Keratinocyte (primary cell): ENCODE data around the gene ATG4B. TPM values are rescaled to one million over a fixed set of nuclear protein-coding genes. Genes with fewer than 3 reads are reported as not detected.
"Not testable (repeated sequence)": the region's sequence is repeated elsewhere in the genome, so short reads cannot be mapped to it uniquely, and the experiment has no call there.

ENCODE experiments used
- DNase-seq: peaks from one replicate; pipeline ENCODE4 v3.0.0-alpha.2; 2011; ENCODE audit warnings: low read depth, missing footprints, low spot score
- FAIRE-seq: peaks from 2 replicates; lab custom pipeline; 2011; peaks lifted over from hg19 to GRCh38; lab: Jason Lieb, UNC
- H2AFZ ChIP-seq: 2 replicates; pipeline ENCODE4 v1.6.0; 2012; ENCODE audit warnings: low read length, control low read depth, inconsistent platforms; ENCODE audit not compliant: control insufficient read depth
- H3K27ac ChIP-seq: 2 replicates; pipeline ENCODE4 v1.5.1; 2011; ENCODE audit warnings: low read length; ENCODE audit not compliant: control insufficient read depth, insufficient read depth
- H3K27me3 ChIP-seq: 3 replicates; pipeline ENCODE4 v1.6.0; 2011; ENCODE audit warnings: low read length; ENCODE audit not compliant: control insufficient read depth, insufficient read depth; ENCODE audit errors: extremely low read depth
- H3K36me3 ChIP-seq, 2 experiments: 2 replicates in 1 of 2; 3 replicates in 1 of 2; pipeline ENCODE4 v1.5.1; 2011; ENCODE audit warnings: low read length in 2 of 2, mild to moderate bottlenecking in 1 of 2; ENCODE audit not compliant: control insufficient read depth in 2 of 2, insufficient read depth in 2 of 2; ENCODE audit errors: extremely low read depth in 1 of 2
- H3K4me1 ChIP-seq: 3 replicates; pipeline ENCODE4 v1.5.1; 2011; ENCODE audit warnings: low read length; ENCODE audit not compliant: control insufficient read depth, insufficient read depth; ENCODE audit errors: extremely low read depth
- H3K4me2 ChIP-seq: 3 replicates; pipeline ENCODE4 v1.6.0; 2011; ENCODE audit warnings: low read depth, low read length; ENCODE audit not compliant: control insufficient read depth, insufficient read depth; ENCODE audit errors: extremely low read depth
- H3K4me3 ChIP-seq, 3 experiments: fragments of 200-600 bp in 1 of 3; sonication (generic) in 1 of 3; 2 replicates in 2 of 3; 3 replicates in 1 of 3; pipeline ENCODE4 v1.5.1; 2011 to 2016; ENCODE audit warnings: low read length in 3 of 3, mild to moderate bottlenecking in 3 of 3, control low read depth in 2 of 3, inconsistent platforms in 1 of 3, low read depth in 1 of 3, mixed read lengths in 1 of 3, mixed run types in 1 of 3, moderate library complexity in 1 of 3; ENCODE audit not compliant: control insufficient read depth in 2 of 3, insufficient read depth in 2 of 3; ENCODE audit errors: extremely low read depth in 1 of 3
- H3K79me2 ChIP-seq: 2 replicates; pipeline ENCODE4 v1.6.0; 2012; ENCODE audit warnings: low read length; ENCODE audit not compliant: control insufficient read depth, insufficient read depth
- H3K9ac ChIP-seq: 3 replicates; pipeline ENCODE4 v1.6.0; 2011; ENCODE audit warnings: low read length; ENCODE audit not compliant: control insufficient read depth, insufficient read depth; ENCODE audit errors: extremely low read depth
- H3K9me1 ChIP-seq: 3 replicates; pipeline ENCODE4 v1.6.0; 2011; ENCODE audit warnings: low read length; ENCODE audit not compliant: control insufficient read depth, insufficient read depth; ENCODE audit errors: extremely low read depth
- H3K9me3 ChIP-seq: 2 replicates; pipeline ENCODE4 v1.5.1; 2012; ENCODE audit warnings: low read depth, low read length; ENCODE audit not compliant: control insufficient read depth
- H4K20me1 ChIP-seq: 3 replicates; pipeline ENCODE4 v1.6.0; 2011; ENCODE audit warnings: low read length; ENCODE audit not compliant: control insufficient read depth, insufficient read depth; ENCODE audit errors: extremely low read depth
- EZH2 ChIP-seq: IDR thresholded peaks from one replicate; pipeline ENCODE4 v1.6.1; 2012; ENCODE audit warnings: inconsistent platforms, mild to moderate bottlenecking, low read length, moderate library complexity
- dilution Hi-C: fragments of 300-500 bp; cut with MboI; formaldehyde crosslinking; loops from one replicate; pipeline ENCODE4 v1.7.0; 2020; ENCODE audit warnings: low sequenced_read_pairs; ENCODE audit not compliant: extremely low pct_ligation_motif_present
- polyA plus RNA-seq, 5 experiments: library from polyadenylated mRNA; depleted of rRNA in 3 of 5; stranded (reverse) in 3 of 5; stranded (forward) in 1 of 5; unstranded in 1 of 5; fragments of >200 nt; gene quantifications; 1 replicate in 1 of 5; 2 replicates in 3 of 5; 3 replicates in 1 of 5; pipeline versions ENCODE4 v1.2.1 to v1.2.3, GENCODE V29; 2011 to 2012; ENCODE audit warnings: missing spikeins in 2 of 5, low read depth in 1 of 5, low replicate concordance in 1 of 5
- TF ChIP-seq, protein P1 (sequence below), 3 experiments: IDR thresholded peaks in 1 of 3; conservative IDR thresholded peaks in 1 of 3; optimal IDR thresholded peaks in 1 of 3; 2 replicates in 2 of 3; 3 replicates in 1 of 3; pipeline versions ENCODE3 to v1.5.1; 2011; ENCODE audit warnings: low read length in 3 of 3, mild to moderate bottlenecking in 3 of 3, moderate library complexity in 2 of 3, control low read depth in 1 of 3, inconsistent platforms in 1 of 3; ENCODE audit not compliant: insufficient read depth in 2 of 3; ENCODE audit errors: extremely low read depth in 1 of 3

The ATG4B gene
- polyA plus RNA-seq, 1 donor (not counting 4 experiments of a cell fraction or from before 2014, with no cell fraction given) = 69.0 TPM

DNA sequence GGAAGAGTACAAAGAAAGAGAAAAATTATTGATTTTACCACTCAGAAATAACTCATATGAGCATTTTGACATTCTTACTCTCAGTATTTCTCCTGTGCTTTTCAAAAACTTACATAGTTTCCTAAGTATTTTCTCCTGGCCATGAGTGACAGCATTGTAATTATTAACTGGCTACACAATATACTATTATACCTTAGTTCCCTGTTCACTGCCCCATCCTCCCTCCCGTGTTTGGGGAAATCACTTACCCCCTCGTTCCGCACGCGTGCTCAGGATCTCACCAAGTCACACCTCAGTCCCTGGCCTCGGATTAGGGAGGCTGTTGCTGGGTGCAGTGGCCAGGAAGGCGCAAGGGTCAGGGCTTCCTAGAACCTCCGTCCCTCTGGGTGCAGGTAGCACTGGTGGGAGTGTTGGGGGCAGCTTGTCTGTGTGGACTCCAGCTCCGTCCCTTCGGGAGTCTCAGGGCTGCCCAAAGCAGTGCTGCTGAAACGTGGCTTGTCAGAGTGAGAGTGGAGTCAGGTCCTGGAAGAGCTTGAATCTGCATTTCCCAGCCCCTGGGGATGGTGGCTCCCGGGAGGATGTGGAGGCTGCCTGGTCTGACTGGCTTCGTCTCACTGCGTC, 23.2 kb downstream of the ATG4B start:
- no peak overlapping the region for H3K4me3 ChIP-seq
- H3K27ac ChIP-seq = no peak overlapping the region
- DNase-seq (no peak), FAIRE-seq (no peak)
- no peak overlapping the region for H2AFZ ChIP-seq
- no peaks in the 10 kb centered on the region for H3K9me3 ChIP-seq
- no peaks in the 10 kb centered on the region for H3K27me3 ChIP-seq
- peaks cover 14% of the 10 kb centered on the region for H3K4me1 ChIP-seq
- dilution Hi-C loops = no loop called here
- TF ChIP-seq, protein P1, sequence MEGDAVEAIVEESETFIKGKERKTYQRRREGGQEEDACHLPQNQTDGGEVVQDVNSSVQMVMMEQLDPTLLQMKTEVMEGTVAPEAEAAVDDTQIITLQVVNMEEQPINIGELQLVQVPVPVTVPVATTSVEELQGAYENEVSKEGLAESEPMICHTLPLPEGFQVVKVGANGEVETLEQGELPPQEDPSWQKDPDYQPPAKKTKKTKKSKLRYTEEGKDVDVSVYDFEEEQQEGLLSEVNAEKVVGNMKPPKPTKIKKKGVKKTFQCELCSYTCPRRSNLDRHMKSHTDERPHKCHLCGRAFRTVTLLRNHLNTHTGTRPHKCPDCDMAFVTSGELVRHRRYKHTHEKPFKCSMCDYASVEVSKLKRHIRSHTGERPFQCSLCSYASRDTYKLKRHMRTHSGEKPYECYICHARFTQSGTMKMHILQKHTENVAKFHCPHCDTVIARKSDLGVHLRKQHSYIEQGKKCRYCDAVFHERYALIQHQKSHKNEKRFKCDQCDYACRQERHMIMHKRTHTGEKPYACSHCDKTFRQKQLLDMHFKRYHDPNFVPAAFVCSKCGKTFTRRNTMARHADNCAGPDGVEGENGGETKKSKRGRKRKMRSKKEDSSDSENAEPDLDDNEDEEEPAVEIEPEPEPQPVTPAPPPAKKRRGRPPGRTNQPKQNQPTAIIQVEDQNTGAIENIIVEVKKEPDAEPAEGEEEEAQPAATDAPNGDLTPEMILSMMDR (optimal IDR thresholded peaks at IDR 0.05 in 1 of 3, IDR thresholded peaks at IDR 0.05 in 1 of 3, conservative IDR thresholded peaks at IDR 0.05 in 1 of 3; ENCODE audit: extremely low read depth in 1 of 3, insufficient read depth in 2 of 3, low read length in 3 of 3) = no peak
- no peak for TF ChIP-seq EZH2
- peaks cover 16 to 24% of the 10 kb centered on the region in 2 experiments for H3K36me3 ChIP-seq
- no peak overlapping the region for H3K9ac ChIP-seq
- H3K9me1 ChIP-seq = no peaks in the 10 kb centered on the region
- H4K20me1 ChIP-seq = peaks cover 4% of the 10 kb centered on the region
- no peak overlapping the region for H3K4me2 ChIP-seq
- peaks cover under 1% of the 10 kb centered on the region for H3K79me2 ChIP-seq

DNA sequence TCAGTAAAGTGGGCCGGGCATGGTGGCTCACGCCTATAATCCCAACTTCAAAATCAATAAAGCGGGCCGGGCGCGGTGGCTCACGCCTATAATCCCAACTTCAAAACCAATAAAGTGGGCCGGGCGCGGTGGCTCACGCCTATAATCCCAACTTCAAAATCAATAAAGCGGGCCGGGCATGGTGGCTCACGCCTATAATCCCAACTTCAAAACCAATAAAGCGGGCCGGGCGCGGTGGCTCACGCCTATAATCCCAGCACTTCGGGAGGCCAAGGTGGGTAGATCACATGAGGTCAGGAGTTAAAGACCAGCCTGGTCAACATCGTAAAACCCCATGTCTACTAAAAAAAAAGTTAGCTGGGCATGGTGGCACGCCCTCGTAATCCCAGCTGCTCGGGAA, 25.2 kb downstream of the ATG4B start:
- H3K9ac ChIP-seq, H3K79me2 ChIP-seq, H2AFZ ChIP-seq, H3K9me3 ChIP-seq, H3K27me3 ChIP-seq, H3K9me1 ChIP-seq, DNase-seq, H3K27ac ChIP-seq, H3K4me3 ChIP-seq, H4K20me1 ChIP-seq, FAIRE-seq, dilution Hi-C loops, H3K4me2 ChIP-seq: not testable (repeated sequence)
- Histone ChIP-seq H3K4me1 (peaks cover 16% of the 10 kb centered on the region), H3K36me3 (peaks cover 9 to 24% of the 10 kb centered on the region in 2 experiments)
